Endothelial cell of umbilical vein (primary cell): ENCODE measurements around the gene CCDC80. TPM values are rescaled to one million over a fixed set of nuclear protein-coding genes. Genes with fewer than 3 reads are reported as not detected.

Experiments used
- BruUV-seq: library from RNA; stranded (reverse); fragments of 400-500 nt; replicated peaks from 2 replicates; lab custom pipeline; 2021; lab: Mats Ljungman, UMichigan
- CTCF ChIA-PET: fragments of 300-600, 350-600 bp; sonication (Branson Sonifier 250); formaldehyde crosslinking; loops from one replicate; lab custom pipeline; 2021; ENCODE audit warnings: antibody characterized with exemption, inconsistent platforms; lab: Charles Lee
- POLR2A ChIA-PET: fragments of 300-600, 350-600 bp; sonication (Branson Sonifier 250); formaldehyde crosslinking; loops from one replicate; lab custom pipeline; 2021; ENCODE audit warnings: antibody characterized with exemption, inconsistent platforms; lab: Charles Lee
- DNase-seq: peaks from one replicate; pipeline ENCODE4 v3.0.0-alpha.2; 2011; ENCODE audit warnings: low read depth, low spot score
- FAIRE-seq: peaks from 2 replicates; lab custom pipeline; 2011; peaks lifted over from hg19 to GRCh38; lab: Jason Lieb, UNC
- H2AFZ ChIP-seq: 2 replicates; pipeline ENCODE4 v1.6.0; 2012; ENCODE audit warnings: low read depth, low read length, control low read depth, inconsistent platforms
- H3K27ac ChIP-seq: 2 replicates; pipeline ENCODE4 v1.5.1; 2011; ENCODE audit warnings: low read depth, mild to moderate bottlenecking, control low read depth, low read length, moderate library complexity; ENCODE audit not compliant: insufficient read depth
- H3K27me3 ChIP-seq, 2 experiments: 2 replicates each; pipeline versions ENCODE4 v1.6.0 to v1.6.1; 2011; ENCODE audit warnings: low read length in 2 of 2, mixed read lengths in 1 of 2; ENCODE audit not compliant: control insufficient read depth in 2 of 2, insufficient read depth in 2 of 2
- H3K36me3 ChIP-seq, 2 experiments: 2 replicates in 1 of 2; 3 replicates in 1 of 2; pipeline ENCODE4 v1.5.1; 2011; ENCODE audit warnings: low read length in 2 of 2, mild to moderate bottlenecking in 1 of 2, moderate library complexity in 1 of 2; ENCODE audit not compliant: control insufficient read depth in 2 of 2, insufficient read depth in 2 of 2; ENCODE audit errors: extremely low read depth in 1 of 2
- H3K4me1 ChIP-seq: 3 replicates; pipeline ENCODE4 v1.5.1; 2011; ENCODE audit warnings: mild to moderate bottlenecking, low read length; ENCODE audit not compliant: control insufficient read depth, insufficient read depth; ENCODE audit errors: extremely low read depth
- H3K4me2 ChIP-seq: 2 replicates; pipeline ENCODE4 v1.6.1; 2011; ENCODE audit warnings: low read length, control low read depth, mixed read lengths; ENCODE audit not compliant: insufficient read depth
- H3K4me3 ChIP-seq, 3 experiments: fragments of 200-600 bp in 1 of 3; sonication (generic), shearing (Covaris generic) in 1 of 3; replicated peaks in 1 of 3; 2 replicates each; pipeline ENCODE4 v1.5.1; 2011 to 2016; ENCODE audit warnings: control low read depth in 3 of 3, low read length in 3 of 3, mild to moderate bottlenecking in 2 of 3, inconsistent platforms in 1 of 3, low read depth in 1 of 3, moderate library complexity in 1 of 3; ENCODE audit not compliant: insufficient read depth in 1 of 3
- H3K79me2 ChIP-seq: 2 replicates; pipeline ENCODE4 v1.6.0; 2012; ENCODE audit warnings: low read length, inconsistent platforms; ENCODE audit not compliant: control insufficient read depth, insufficient read depth
- H3K9ac ChIP-seq: replicated peaks from 2 replicates; pipeline ENCODE3; 2011; ENCODE audit warnings: low read length, control low read depth; ENCODE audit not compliant: insufficient read depth; ENCODE audit errors: extremely low read depth
- H3K9me1 ChIP-seq: replicated peaks from 3 replicates; pipeline ENCODE4 v1.6.0; 2011; ENCODE audit warnings: mild to moderate bottlenecking, low read length; ENCODE audit not compliant: control insufficient read depth, insufficient read depth; ENCODE audit errors: extremely low read depth
- H3K9me3 ChIP-seq: replicated peaks from 2 replicates; pipeline ENCODE4 v1.5.1; 2012; ENCODE audit warnings: low read length, inconsistent platforms; ENCODE audit not compliant: control insufficient read depth, insufficient read depth
- H4K20me1 ChIP-seq: replicated peaks from 2 replicates; pipeline ENCODE3; 2011; ENCODE audit warnings: mild to moderate bottlenecking, low read length; ENCODE audit not compliant: control insufficient read depth, insufficient read depth; ENCODE audit errors: extremely low read depth
- EZH2 ChIP-seq: IDR thresholded peaks from 2 replicates; pipeline ENCODE4 v1.6.1; 2012; ENCODE audit warnings: borderline replicate concordance, low read depth, mild to moderate bottlenecking, moderate library complexity, low read length, inconsistent platforms; ENCODE audit not compliant: severe bottlenecking
- FOS ChIP-seq: IDR thresholded peaks from 2 replicates; pipeline ENCODE4 v1.6.1; 2011; ENCODE audit warnings: mild to moderate bottlenecking, low read length, moderate library complexity, borderline replicate concordance; ENCODE audit not compliant: insufficient read depth
- GATA2 ChIP-seq: IDR thresholded peaks from 2 replicates; pipeline ENCODE4 v1.7.0; 2011; ENCODE audit warnings: low read depth, mild to moderate bottlenecking, moderate library complexity, mixed read lengths, low read length; ENCODE audit not compliant: insufficient read length, insufficient read depth
- JUN ChIP-seq: IDR thresholded peaks from 2 replicates; pipeline ENCODE4 v1.6.1; 2011; ENCODE audit warnings: borderline replicate concordance, low read depth; ENCODE audit not compliant: insufficient read length, insufficient read depth
- POLR2A ChIP-seq: IDR thresholded peaks from 2 replicates; pipeline ENCODE4 v1.6.1; 2012; ENCODE audit warnings: low read depth, mild to moderate bottlenecking, control low read depth, low read length
- POLR2AphosphoS5 ChIP-seq: IDR thresholded peaks from 2 replicates; pipeline ENCODE4 v1.6.1; 2012; ENCODE audit warnings: low read depth, mild to moderate bottlenecking, control low read depth, low read length, moderate library complexity; ENCODE audit not compliant: insufficient read depth
- dilution Hi-C: fragments of 300-500 bp; cut with MboI; formaldehyde crosslinking; loops from one replicate; pipeline ENCODE4 v1.15.0; 2019; ENCODE audit warnings: low sequenced_read_pairs; ENCODE audit not compliant: extremely low pct_ligation_motif_present
- intact Hi-C: fragments of 100-400 bp; cut with micrococcal nuclease; formaldehyde crosslinking; loops from one replicate; pipeline ENCODE4 v1.10.0; 2022
- polyA plus RNA-seq, 4 experiments: library from polyadenylated mRNA; depleted of rRNA in 3 of 4; stranded (reverse) in 3 of 4; unstranded in 1 of 4; fragments of >200 nt; gene quantifications; 2 replicates each; pipeline versions ENCODE4 v1.2.1 to v1.2.3, GENCODE V29; 2011 to 2012; ENCODE audit warnings: missing spikeins in 1 of 4
- total RNA-seq: library from RNA; stranded (reverse); gene quantifications from 2 replicates; pipeline ENCODE4 v1.2.3, GENCODE V29; 2021
- TF ChIP-seq, protein P1 (sequence below), 2 donors: IDR thresholded peaks; 1 replicate in 1 of 2; 2 replicates in 1 of 2; pipeline ENCODE4 v1.5.1; 2011; ENCODE audit warnings: low read length in 2 of 2, mild to moderate bottlenecking in 2 of 2, moderate library complexity in 2 of 2, control low read depth in 1 of 2, inconsistent platforms in 1 of 2, low read depth in 1 of 2; ENCODE audit not compliant: insufficient read depth in 1 of 2; ENCODE audit errors: extremely low read depth in 1 of 2
- TF ChIP-seq, protein P2 (sequence below): IDR thresholded peaks from 2 replicates; pipeline ENCODE4 v1.6.1; 2011; ENCODE audit not compliant: insufficient read depth, insufficient read length

Gene CCDC80
- total and polyA plus RNA-seq, 2 donors (not counting 3 experiments of a cell fraction or from before 2014, with no cell fraction given) = 28.4 to 77.2 TPM

DNA sequence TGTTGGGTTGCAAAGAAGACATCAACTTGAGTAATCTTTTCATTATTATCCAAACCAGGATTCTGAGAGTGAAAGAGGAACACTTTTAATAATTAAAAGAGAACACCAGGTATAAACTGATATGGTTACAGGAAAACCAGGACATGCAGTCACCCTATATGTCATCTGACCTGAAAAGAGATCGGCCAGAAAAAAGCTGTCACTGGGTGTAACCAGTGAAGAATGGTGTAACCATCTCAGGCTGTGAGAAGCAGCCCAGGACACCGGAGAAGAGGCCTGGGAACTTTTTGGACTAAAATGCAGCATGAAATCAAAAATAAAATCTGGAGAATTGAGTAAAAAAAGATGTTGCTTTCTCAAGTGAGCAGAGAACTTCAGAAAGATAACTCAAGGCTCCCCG, 10.1 kb upstream of the CCDC80 start:
- ChIA-PET POLR2A (interaction anchor here (1.0 kb wide), 1 partner anchor 10 kb away, joined by 3 read pairs; no protein-coding TSS in a partner anchor), CTCF (interaction anchor here (0.7 to 1.3 kb wide), 9 partner anchors 8 to 328 kb away, joined by 3 to 7 read pairs (median 4); no protein-coding TSS in a partner anchor)
- Histone ChIP-seq H3K9me1 (no peaks in the 10 kb centered on the region), H3K36me3 (no peaks in the 10 kb centered on the region), H4K20me1 (no peaks in the 10 kb centered on the region), H3K79me2 (no peaks in the 10 kb centered on the region), H3K27me3 (no peaks in the 10 kb centered on the region), H3K4me2 (no peak overlapping the region), H3K9me3 (no peaks in the 10 kb centered on the region), H3K4me3 (no peak overlapping the region), H2AFZ (no peak overlapping the region), H3K27ac (no peak overlapping the region), H3K9ac (no peak overlapping the region), H3K4me1 (no peaks in the 10 kb centered on the region)
- no TSS peak for BruUV-seq
- FAIRE-seq (no peak), DNase-seq (no peak)
- intact Hi-C loops = no loop called here
- TF ChIP-seq FOS (no peak), POLR2A (no peak), EZH2 (no peak), GATA2 (no peak), JUN (no peak), POLR2AphosphoS5 (no peak)
- TF ChIP-seq, protein P1, sequence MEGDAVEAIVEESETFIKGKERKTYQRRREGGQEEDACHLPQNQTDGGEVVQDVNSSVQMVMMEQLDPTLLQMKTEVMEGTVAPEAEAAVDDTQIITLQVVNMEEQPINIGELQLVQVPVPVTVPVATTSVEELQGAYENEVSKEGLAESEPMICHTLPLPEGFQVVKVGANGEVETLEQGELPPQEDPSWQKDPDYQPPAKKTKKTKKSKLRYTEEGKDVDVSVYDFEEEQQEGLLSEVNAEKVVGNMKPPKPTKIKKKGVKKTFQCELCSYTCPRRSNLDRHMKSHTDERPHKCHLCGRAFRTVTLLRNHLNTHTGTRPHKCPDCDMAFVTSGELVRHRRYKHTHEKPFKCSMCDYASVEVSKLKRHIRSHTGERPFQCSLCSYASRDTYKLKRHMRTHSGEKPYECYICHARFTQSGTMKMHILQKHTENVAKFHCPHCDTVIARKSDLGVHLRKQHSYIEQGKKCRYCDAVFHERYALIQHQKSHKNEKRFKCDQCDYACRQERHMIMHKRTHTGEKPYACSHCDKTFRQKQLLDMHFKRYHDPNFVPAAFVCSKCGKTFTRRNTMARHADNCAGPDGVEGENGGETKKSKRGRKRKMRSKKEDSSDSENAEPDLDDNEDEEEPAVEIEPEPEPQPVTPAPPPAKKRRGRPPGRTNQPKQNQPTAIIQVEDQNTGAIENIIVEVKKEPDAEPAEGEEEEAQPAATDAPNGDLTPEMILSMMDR (IDR thresholded peaks at IDR 0.05; ENCODE audit: extremely low read depth in 1 of 2, insufficient read depth in 1 of 2, low read depth in 1 of 2, low read length in 2 of 2) = no peak
- TF ChIP-seq, protein P2, sequence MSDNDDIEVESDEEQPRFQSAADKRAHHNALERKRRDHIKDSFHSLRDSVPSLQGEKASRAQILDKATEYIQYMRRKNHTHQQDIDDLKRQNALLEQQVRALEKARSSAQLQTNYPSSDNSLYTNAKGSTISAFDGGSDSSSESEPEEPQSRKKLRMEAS = no peak
- dilution Hi-C loops = no loop called here
